ENCODE measurements around the gene DNAJC8. TPM values are rescaled to one million over a fixed set of nuclear protein-coding genes. Genes with fewer than 3 reads are reported as not detected.

DNAJC8 gene
- polyA plus RNA-seq, 1 experiment = 123 TPM

GRCh38 chr1:28241638-28242241 is 8.9 kb upstream of the DNAJC8 start:
- CTCF ChIA-PET = no interaction called here
- POLR2A ChIA-PET = no interaction called here
- H3K9me3 ChIP-seq (ENCODE audit: control insufficient read depth, insufficient read depth, low read length) = no peaks in the 10 kb centered on the region
- TF ChIP-seq CTCF (IDR thresholded peaks at IDR 0.05; ENCODE audit: low read depth, low read length) = no peak
- H3K27ac ChIP-seq (ENCODE audit: low read depth, low read length) = no peak overlapping the region
- DNase-seq (ENCODE audit: low read depth, low spot score) = no peak
- no peaks in the 10 kb centered on the region for H3K27me3 ChIP-seq (ENCODE audit: control insufficient read depth, insufficient read depth, low read length)
- H3K4me3 ChIP-seq (ENCODE audit: low read depth, low read length) = no peak overlapping the region

GRCh38 chr1:28240024-28240423 is 7.2 kb upstream of the DNAJC8 start:
- no peak for TF ChIP-seq CTCF (IDR thresholded peaks at IDR 0.05; ENCODE audit: low read depth, low read length)
- no peak overlapping the region for H3K4me3 ChIP-seq (ENCODE audit: low read depth, low read length)
- DNase-seq (ENCODE audit: low read depth, low spot score) = no peak
- POLR2A ChIA-PET = no interaction called here
- no peaks in the 10 kb centered on the region for H3K27me3 ChIP-seq (ENCODE audit: control insufficient read depth, insufficient read depth, low read length)
- CTCF ChIA-PET = no interaction called here
- H3K27ac ChIP-seq (ENCODE audit: low read depth, low read length) = no peak overlapping the region
- peaks cover 4% of the 10 kb centered on the region; the same call in 1 of the 2 replicates for H3K9me3 ChIP-seq (ENCODE audit: control insufficient read depth, insufficient read depth, low read length)

DNA sequence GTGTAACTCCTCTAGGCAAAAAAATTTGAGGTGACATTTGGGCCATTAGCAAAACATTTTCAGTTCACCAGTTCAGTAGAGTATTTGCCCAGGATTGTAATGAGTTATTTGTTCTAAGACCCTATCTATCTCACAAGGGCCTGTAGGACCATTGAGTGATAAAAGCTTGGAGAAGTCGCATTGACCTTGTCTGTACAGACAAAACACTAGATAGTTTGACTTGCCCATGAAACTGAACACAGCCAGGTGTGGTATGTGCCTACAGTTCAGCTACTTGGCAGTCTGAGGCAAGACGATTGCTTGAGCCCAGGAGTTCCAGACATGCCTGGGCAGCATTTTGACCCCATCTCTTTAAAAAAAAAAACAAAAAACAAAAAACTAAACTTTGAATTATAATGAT is 6.2 kb upstream of the DNAJC8 start:
- no peak for DNase-seq (ENCODE audit: low read depth, low spot score)
- H3K9me3 ChIP-seq (ENCODE audit: control insufficient read depth, insufficient read depth, low read length) = peaks cover 4% of the 10 kb centered on the region; the same call in 1 of the 2 replicates
- TF ChIP-seq CTCF (IDR thresholded peaks at IDR 0.05; ENCODE audit: low read depth, low read length) = no peak
- H3K4me3 ChIP-seq (ENCODE audit: low read depth, low read length) = no peak overlapping the region
- CTCF ChIA-PET = interaction anchor here (6.4 kb wide), 1 partner anchor 9 kb away, joined by 30 read pairs; no protein-coding TSS in a partner anchor
- no peak overlapping the region for H3K27ac ChIP-seq (ENCODE audit: low read depth, low read length)
- POLR2A ChIA-PET = interaction anchor here (0.7 kb wide), 1 partner anchor 348 kb away, joined by 5 read pairs; no protein-coding TSS in a partner anchor
- no peaks in the 10 kb centered on the region for H3K27me3 ChIP-seq (ENCODE audit: control insufficient read depth, insufficient read depth, low read length)

DNA sequence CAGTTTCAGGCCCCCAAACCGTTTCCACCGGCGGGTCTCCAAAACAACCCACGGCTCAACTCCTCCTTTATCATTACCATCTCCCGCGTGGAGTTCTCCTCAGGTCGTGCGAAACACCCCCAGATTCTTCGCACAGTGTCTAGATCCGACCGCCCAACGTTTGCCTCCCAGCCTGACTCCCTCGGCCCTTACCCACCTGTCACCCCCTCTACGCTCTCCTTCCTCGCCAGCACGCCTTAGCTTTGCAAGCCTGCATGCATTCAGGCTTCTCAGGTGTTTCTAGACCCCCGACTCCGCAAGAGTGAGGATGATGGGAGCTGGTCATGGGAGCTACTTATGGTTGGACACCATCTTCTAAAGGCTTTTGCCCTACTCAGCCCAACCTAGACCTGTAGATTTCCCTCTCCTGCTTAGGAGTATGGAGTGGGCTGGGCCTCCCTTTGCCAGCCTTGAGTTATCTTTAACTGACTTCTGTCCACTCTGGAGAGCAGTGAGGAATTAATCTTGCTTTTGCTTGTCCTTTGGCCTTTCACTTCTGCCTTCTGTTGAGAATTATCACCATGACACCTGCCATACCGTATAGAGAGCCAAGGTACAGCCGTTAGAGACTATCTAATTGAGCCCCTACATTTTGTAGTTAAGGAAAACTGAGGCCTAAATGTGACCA is 4.0 kb upstream of the DNAJC8 start:
- ChIA-PET CTCF (interaction anchor here (6.4 kb wide), 1 partner anchor 12 kb away, joined by 30 read pairs; no protein-coding TSS in a partner anchor), POLR2A (interaction anchor here (0.6 to 1.2 kb wide), 4 partner anchors 23 to 345 kb away, joined by 3 to 13 read pairs (median 4); partner anchors contain the start of genes EYA3 and SESN2)
- H3K4me3 ChIP-seq (ENCODE audit: low read depth, low read length) = peak overlapping the region; percentile 100
- DNase-seq (ENCODE audit: low read depth, low spot score) = no peak
- H3K9me3 ChIP-seq (ENCODE audit: control insufficient read depth, insufficient read depth, low read length) = peaks cover 4% of the 10 kb centered on the region; the same call in 1 of the 2 replicates
- no peaks in the 10 kb centered on the region for H3K27me3 ChIP-seq (ENCODE audit: control insufficient read depth, insufficient read depth, low read length)
- TF ChIP-seq CTCF (IDR thresholded peaks at IDR 0.05; ENCODE audit: low read depth, low read length) = no peak
- H3K27ac ChIP-seq (ENCODE audit: low read depth, low read length) = no peak overlapping the region
